ENCODE measurements around the gene KDM4D.
"Not testable (repeated sequence)": the region's sequence is repeated elsewhere in the genome, so short reads cannot be mapped to it uniquely, and the experiment has no call there.

Gene KDM4D

DNA sequence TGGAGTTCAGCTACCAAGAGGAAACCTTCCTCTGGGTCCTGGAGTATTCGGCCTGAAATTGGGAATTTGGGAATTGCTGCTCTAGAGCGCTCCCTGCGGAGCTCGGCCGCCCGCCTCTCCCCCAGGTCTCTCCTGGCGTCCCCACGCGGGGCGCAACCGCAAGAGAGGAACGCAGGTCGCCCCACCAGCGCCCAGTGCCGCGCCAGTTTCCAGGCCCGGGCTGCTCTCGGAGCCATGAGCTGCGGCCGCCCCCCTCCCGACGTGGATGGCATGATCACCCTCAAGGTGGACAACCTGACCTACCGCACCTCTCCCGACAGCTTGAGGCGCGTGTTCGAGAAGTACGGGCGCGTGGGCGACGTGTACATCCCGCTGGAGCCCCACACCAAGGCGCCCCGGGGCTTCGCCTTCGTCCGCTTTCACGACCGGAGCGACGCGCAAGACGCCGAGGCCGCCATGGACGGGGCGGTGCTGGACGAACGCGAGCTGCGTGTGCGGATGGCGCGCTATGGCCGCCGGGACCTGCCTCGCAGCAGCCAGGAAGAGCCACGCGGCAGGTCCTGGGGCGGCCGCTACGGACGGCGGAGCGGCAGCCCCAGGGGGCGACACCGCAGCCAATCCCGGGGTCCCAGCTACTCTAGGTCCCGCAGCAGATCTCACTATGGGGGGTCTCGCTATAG, 64.0 kb downstream of the KDM4D start:
- not testable (repeated sequence) for DNase-seq

DNA sequence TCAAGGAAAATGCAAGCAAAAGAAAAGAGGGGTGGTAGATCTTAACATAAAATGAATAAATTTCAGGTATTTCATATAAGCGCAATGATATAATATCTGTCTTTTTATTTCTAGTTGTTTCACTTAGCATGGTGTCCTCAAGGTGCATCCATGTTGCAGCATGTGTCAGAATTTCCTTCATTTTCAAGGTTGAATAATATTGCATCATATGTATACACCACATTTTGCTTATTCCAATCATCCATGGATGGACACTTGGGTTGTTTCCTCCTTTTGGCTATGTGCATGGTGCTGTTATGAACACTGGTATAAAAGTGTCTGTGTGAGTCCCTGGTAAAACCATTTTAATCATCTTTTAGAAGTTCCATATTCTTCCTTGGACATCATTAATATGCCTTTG, 68.7 kb downstream of the KDM4D start:
- no peak for DNase-seq

GRCh38 chr11:95042906-95043305, 69.4 kb downstream of the KDM4D start:
- no peak for DNase-seq

- DNase-seq = no peak
These were observed 70.5 kb downstream of the KDM4D start for GRCh38 chr11:95044010-95044409.

DNA sequence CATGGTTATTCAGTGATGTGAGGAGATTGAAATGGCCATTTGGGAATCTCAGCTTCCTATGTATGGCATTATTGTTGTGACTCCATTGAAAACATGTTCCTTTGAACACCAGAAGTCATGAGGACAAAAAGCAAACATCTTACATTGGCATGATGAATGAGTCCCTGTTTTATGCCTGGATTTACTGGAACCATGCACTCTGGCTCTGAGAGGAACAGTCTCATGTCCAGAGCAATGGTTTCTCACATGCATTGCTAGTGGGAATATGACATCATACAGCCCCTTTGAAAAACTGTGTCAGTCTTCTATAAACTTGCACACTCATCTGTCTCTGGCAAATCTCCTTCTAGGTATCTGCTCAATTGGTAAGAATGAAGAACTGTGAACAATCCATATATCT, 72.3 kb downstream of the KDM4D start:
- no peak for DNase-seq
